ENCODE data around the gene MYOZ2. TPM values are rescaled to one million over a fixed set of nuclear protein-coding genes. Genes with fewer than 3 reads are reported as not detected.

MYOZ2 gene
- total and polyA plus RNA-seq, 2 of the 13 experiments (the other 11 are each of a cell fraction or from before 2014, with no cell fraction given): 0.03 TPM; not detected in 1

DNA sequence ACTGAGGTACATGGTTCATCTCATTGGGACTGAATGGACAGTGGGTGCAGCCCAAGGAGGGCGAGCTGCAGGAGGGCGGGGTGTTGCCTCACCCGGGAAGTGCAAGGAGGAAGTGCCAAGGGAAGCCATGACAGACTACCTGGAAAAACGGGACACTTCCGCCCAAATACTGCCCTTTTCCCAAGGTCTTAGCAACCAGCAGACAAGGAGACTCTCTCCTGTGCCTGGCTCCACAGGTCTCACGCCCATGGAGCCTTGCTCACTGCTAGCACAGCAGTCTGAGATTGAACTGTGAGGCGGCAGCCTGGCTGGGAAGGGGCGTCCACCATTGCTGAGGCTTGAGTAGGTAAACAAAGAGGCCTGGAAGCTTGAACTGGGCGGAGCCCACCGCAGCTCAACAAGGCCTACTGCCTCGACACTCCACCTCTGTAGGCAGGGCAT is 62.2 kb downstream of the MYOZ2 start (continued):
- 0 out of 2 replicates have a peak, but pooled peaks have one; percentile 36 for TF ChIP-seq EZH2 (conservative IDR thresholded peaks at IDR 0.05; ENCODE audit: low read depth, low read length)
- TF ChIP-seq MIER3 (CRISPR knock-in tag; IDR thresholded peaks at IDR 0.05; ENCODE audit: borderline replicate concordance): peak; percentile 41; the same call in 1 of the 2 replicates
- TF ChIP-seq, protein P1, sequence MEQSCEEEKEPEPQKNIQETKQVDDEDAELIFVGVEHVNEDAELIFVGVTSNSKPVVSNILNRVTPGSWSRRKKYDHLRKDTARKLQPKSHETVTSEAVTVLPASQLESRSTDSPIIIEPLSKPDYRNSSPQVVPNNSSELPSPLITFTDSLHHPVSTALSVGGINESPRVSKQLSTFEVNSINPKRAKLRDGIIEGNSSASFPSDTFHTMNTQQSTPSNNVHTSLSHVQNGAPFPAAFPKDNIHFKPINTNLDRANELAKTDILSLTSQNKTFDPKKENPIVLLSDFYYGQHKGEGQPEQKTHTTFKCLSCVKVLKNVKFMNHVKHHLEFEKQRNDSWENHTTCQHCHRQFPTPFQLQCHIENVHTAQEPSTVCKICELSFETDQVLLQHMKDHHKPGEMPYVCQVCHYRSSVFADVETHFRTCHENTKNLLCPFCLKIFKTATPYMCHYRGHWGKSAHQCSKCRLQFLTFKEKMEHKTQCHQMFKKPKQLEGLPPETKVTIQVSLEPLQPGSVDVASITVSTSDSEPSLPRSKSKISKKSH (CRISPR knock-in tag; IDR thresholded peaks at IDR 0.05; ENCODE audit: borderline replicate concordance): 0 out of 2 replicates have a peak, but pooled peaks have one; percentile 21
- peak; percentile 68 for TF ChIP-seq LCORL (IDR thresholded peaks at IDR 0.05)
- TF ChIP-seq LCORL (CRISPR knock-in tag; IDR thresholded peaks at IDR 0.05): no peak
- peak; percentile 59; the same call in 1 of the 2 replicates for TF ChIP-seq KDM5B (CRISPR knock-in tag; IDR thresholded peaks at IDR 0.05; ENCODE audit: borderline replicate concordance)
- TF ChIP-seq ZNF782 (CRISPR knock-in tag; IDR thresholded peaks at IDR 0.05; ENCODE audit: borderline replicate concordance): 0 out of 2 replicates have a peak, but pooled peaks have one; percentile 44
- peak; percentile 65 for TF ChIP-seq ZFX (CRISPR knock-in tag; IDR thresholded peaks at IDR 0.05; ENCODE audit: low read depth)
- TF ChIP-seq, protein P2, sequence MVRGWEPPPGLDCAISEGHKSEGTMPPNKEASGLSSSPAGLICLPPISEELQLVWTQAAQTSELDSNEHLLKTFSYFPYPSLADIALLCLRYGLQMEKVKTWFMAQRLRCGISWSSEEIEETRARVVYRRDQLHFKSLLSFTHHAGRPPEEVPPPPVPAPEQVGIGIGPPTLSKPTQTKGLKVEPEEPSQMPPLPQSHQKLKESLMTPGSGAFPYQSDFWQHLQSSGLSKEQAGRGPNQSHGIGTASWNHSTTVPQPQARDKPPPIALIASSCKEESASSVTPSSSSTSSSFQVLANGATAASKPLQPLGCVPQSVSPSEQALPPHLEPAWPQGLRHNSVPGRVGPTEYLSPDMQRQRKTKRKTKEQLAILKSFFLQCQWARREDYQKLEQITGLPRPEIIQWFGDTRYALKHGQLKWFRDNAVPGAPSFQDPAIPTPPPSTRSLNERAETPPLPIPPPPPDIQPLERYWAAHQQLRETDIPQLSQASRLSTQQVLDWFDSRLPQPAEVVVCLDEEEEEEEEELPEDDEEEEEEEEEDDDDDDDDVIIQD (CRISPR knock-in tag; IDR thresholded peaks at IDR 0.05; ENCODE audit: low read depth): peak; percentile 13; the same call in 1 of the 2 replicates
- no peak for TF ChIP-seq FOXA1 (IDR thresholded peaks at IDR 0.05)
- TF ChIP-seq FOXA1 (CRISPR knock-in tag; IDR thresholded peaks at IDR 0.05): peak; percentile 60
- peak; percentile 90; the same call in 1 of the 2 replicates for TF ChIP-seq ETV6 (CRISPR knock-in tag; conservative IDR thresholded peaks at IDR 0.05)
- TF ChIP-seq POLR2G (IDR thresholded peaks at IDR 0.05; ENCODE audit: low read depth, low read length): peak; percentile 41; the same call in 1 of the 2 replicates
- peak; percentile 49; the same call in 1 of the 2 replicates for TF ChIP-seq SPEN (CRISPR knock-in tag; IDR thresholded peaks at IDR 0.05; ENCODE audit: low read depth)
- TF ChIP-seq ZSCAN25 (CRISPR knock-in tag; IDR thresholded peaks at IDR 0.05): peak; percentile 72; the same call in 1 of the 2 replicates
- TF ChIP-seq AHR (CRISPR knock-in tag; IDR thresholded peaks at IDR 0.05): 0 out of 2 replicates have a peak, but pooled peaks have one; percentile 23
- 0 out of 2 replicates have a peak, but pooled peaks have one; percentile 16 for TF ChIP-seq GATAD2A (CRISPR knock-in tag; IDR thresholded peaks at IDR 0.05)
- TF ChIP-seq U2AF1 (optimal IDR thresholded peaks at IDR 0.05; ENCODE audit: low read depth, low read length): no peak
- no peak for TF ChIP-seq ZNF234 (CRISPR knock-in tag; conservative IDR thresholded peaks at IDR 0.05)
- TF ChIP-seq GATA4 (IDR thresholded peaks at IDR 0.05; ENCODE audit: borderline replicate concordance, low read depth): no peak
- no peak for TF ChIP-seq MATR3 (CRISPR knock-in tag; IDR thresholded peaks at IDR 0.05)
- TF ChIP-seq POGZ (CRISPR knock-in tag; IDR thresholded peaks at IDR 0.05): peak; percentile 77; the same call in 1 of the 2 replicates
- no peak for TF ChIP-seq FOXM1 (CRISPR knock-in tag; IDR thresholded peaks at IDR 0.05)
- peak; percentile 27; the same call in 1 of the 2 replicates for TF ChIP-seq HOXA3 (CRISPR knock-in tag; IDR thresholded peaks at IDR 0.05)
- TF ChIP-seq THAP11 (CRISPR knock-in tag; IDR thresholded peaks at IDR 0.05): peak; percentile 60
- TF ChIP-seq ZNF12 (CRISPR knock-in tag; IDR thresholded peaks at IDR 0.05): no peak
- TF ChIP-seq SOX6 (IDR thresholded peaks at IDR 0.05): no peak
- TF ChIP-seq SOX6 (CRISPR knock-in tag; IDR thresholded peaks at IDR 0.05): 0 out of 2 replicates have a peak, but pooled peaks have one; percentile 15
- TF ChIP-seq GLI4 (CRISPR knock-in tag; IDR thresholded peaks at IDR 0.05; ENCODE audit: borderline replicate concordance): 0 out of 2 replicates have a peak, but pooled peaks have one; percentile 59
- no peak for TF ChIP-seq ARNTL (CRISPR knock-in tag; IDR thresholded peaks at IDR 0.05)
- TF ChIP-seq ZNF792 (CRISPR knock-in tag; IDR thresholded peaks at IDR 0.05): no peak
- no peak for TF ChIP-seq KLF15 (CRISPR knock-in tag; IDR thresholded peaks at IDR 0.05; ENCODE audit: borderline replicate concordance)
- TF ChIP-seq RFXAP (CRISPR knock-in tag; IDR thresholded peaks at IDR 0.05; ENCODE audit: borderline replicate concordance): 0 out of 2 replicates have a peak, but pooled peaks have one; percentile 25

All from HepG2 (cell line).